GM19238 (cell line): ENCODE results near the gene KIF6.

Experiments
- DNase-seq: peaks from one replicate; pipeline ENCODE4 v3.0.0; 2011; ENCODE audit warnings: low spot score; ENCODE audit not compliant: insufficient read length

Gene KIF6

DNA sequence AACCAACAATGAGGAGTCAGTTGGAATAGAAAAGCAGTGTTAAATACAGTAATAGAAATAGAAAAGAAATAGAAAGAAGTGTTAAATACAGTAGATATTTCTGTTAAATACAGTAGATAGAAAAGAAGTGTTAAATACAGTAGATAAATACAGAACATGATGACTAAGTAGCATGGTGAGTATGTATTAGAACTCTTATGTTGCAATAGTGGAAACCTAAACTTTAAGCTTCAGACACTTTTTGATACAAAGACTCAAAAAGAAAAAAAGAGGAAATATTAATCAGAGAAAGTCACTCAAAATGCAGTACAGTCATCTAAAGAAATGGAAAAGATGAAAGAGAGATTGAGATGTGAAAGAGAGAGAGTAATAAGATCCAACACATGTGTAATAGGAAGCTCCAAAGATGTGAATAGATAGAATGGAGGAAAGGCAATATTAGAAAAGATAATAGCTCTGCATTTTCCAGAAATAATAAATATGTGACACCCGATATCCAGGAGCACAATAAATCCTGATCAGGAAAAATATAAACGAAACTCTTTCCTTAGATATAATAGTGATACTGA lies 271.2 kb downstream of the KIF6 start:
- DNase-seq: no peak

DNA sequence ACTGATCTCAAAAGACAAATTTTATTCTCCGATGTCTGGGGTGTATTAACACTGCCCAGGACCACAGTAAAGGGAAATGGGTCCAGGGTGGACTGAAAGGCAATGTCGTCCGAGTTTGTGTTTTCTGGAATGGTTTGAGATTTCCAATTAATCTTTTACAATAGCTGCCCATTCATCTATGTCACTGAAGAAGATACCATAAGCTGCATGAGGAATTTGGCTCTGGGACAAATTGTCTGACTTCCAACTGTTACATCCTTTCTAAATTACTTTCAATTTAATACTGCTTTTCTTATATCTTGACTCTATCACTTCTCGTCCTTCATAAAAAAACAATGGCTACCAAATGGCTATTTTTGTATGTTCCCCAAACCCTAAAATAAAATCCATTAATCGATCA lies 272.0 kb downstream of the KIF6 start:
- no peak for DNase-seq

GRCh38 chr6:39452306-39453145 lies 272.7 kb downstream of the KIF6 start:
- DNase-seq: no peak

GRCh38 chr6:39451831-39452230 lies 273.4 kb downstream of the KIF6 start:
- DNase-seq: no peak

- DNase-seq: no peak
These were observed 276.2 kb downstream of the KIF6 start for GRCh38 chr6:39449022-39449421.

DNA sequence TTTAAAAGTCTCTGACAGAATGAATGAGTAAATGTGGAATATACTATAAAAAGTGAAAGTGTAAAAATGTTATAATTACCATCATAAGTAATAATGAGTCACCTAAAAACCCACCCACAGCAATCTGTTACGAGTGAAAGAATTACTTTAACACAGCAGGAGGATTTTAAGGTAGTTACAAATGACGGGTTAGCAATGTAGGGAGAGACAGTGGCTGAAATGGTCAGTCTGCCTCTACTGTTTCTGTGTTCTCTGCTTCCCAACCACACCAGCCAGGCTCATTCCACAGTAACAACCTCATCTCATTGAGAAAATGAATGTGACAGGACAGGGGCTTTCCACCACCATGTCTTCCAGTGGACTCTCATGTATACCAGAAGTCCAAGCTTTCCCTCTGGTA lies 278.3 kb downstream of the KIF6 start:
- no peak for DNase-seq

GRCh38 chr6:39445667-39446066 lies 279.5 kb downstream of the KIF6 start:
- no peak for DNase-seq

- no peak for DNase-seq
These were observed 280.7 kb downstream of the KIF6 start for GRCh38 chr6:39444479-39445019.

DNA sequence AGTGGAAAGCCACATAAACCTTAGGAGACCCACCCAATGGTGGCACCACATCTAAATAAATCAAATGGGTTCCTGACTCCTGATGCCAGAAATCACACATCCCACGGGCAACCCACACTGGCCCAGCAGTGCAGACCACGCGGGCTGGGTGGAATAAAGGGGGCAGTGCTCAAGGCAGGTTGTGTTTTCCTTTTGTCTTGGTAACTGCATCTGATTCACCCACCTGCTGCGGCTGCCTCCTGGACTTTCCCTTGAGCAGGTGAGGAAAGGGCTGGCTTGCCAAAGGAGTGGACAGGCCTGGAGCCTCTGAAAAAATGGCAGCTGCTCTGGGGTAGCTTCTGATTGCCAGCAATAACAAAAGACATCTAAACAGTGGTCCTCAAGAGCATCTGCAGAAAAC lies 283.2 kb downstream of the KIF6 start:
- no peak for DNase-seq

DNA sequence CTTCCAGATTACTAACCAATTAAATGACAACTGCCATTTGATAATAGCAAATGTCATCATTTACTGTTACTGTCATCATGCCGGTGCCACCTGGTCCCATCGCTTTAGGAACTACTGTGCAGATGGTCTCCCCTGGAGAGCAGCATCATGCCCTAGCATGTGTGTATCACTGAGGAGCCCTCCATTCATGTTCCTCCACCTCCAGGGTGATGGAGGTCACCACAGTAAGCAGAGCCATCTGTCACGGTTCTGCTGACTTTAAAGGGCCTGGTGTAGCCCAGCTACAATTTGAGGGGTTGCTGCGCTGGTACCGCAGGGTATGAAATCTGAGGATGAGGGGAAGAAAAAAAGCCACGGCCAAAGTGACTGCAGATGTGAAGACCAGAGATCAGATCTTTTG lies 283.9 kb downstream of the KIF6 start:
- DNase-seq: no peak

DNA sequence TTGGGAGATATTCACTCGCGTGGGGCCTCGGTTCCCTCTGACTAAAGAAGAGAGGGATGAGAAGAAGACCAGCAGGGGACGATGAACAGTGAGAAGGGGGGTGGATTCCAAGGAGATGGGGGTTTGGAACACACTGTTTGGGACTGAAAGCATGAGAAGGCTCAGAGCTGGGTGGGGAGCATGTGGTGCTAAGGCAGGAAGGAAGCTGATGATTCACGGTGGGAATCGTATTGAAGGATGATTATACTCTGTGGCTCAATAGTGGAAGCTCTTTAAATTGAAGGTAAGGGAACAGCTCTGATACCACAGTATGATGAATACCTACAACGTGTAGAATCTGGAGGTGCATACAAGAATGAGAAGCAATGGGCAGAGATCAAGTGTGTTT lies 285.2 kb downstream of the KIF6 start:
- DNase-seq: no peak

DNA sequence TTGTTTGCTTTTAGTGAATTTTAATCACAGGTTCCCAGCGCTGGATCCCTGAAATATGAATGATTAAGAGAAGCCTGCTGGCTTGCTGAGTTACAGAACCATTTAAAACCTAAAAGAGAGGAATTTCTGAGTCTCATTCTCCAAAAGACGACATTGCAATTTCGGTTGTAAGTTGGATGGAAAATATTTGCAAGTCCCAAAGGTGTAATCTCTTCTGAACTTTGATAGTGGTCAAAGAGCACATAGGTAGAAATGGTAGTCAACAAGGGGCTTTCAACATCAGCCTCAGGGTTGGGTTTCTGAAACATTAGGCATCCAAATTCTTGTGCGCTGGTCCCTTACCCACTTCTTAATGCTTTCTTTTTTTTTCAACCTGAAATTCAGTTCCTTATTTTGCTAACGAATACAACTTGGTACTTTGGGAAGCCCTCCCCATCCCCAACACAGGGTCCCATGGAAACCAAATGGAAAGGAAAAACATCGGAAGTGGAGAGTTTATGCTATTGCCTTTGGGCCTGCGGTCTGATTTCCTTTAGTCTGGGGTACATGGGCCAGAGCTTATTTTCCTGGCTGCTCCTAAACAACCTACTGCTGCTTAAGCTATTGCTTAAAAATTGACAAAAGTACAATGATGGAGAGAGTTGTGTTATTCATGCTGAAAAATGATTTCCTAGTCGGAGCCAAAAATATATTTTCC lies 285.7 kb downstream of the KIF6 start:
- no peak for DNase-seq

GRCh38 chr6:39433630-39434029 lies 291.6 kb downstream of the KIF6 start:
- DNase-seq: no peak

DNA sequence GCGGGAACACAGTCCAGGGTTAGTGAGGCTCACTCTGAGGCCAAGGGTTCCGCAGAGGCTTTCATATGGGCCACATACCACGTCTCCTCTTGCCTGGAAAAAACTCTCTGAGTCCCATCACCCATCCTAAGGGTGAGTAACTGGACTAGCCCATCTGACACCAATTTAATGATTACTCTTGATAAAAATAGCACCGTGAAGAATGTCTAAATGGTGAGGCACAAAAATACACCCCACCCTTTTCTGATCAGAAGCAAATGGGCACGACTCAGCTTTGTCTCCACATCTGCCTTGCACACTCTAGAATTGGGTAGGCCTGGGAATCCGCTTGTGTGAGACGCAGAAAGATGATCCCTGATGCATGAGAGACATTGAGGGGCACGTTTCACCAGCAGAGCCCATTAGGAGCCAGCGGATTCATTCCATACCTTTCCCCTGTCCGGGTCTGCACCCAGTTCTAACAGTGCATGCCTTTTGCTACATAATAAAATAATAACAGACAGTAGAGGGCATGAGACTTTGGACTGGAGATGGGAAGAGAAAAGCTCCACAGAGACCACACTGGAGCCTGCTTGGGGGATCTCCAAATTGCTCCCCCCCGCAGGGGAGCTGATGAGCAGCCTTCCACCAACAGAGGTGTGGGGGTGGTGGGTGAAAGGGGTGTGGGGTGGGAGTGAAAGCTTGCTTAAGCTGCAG lies 292.7 kb downstream of the KIF6 start:
- DNase-seq: no peak

- no peak for DNase-seq
These were observed 294.2 kb downstream of the KIF6 start for GRCh38 chr6:39430871-39431523.

GRCh38 chr6:39430446-39430845 lies 294.8 kb downstream of the KIF6 start:
- DNase-seq: no peak

GRCh38 chr6:39428816-39429215 lies 296.4 kb downstream of the KIF6 start:
- DNase-seq: no peak

GRCh38 chr6:39428152-39428551 lies 297.1 kb downstream of the KIF6 start:
- DNase-seq: no peak

- no peak for DNase-seq
These were observed 299.1 kb downstream of the KIF6 start for GRCh38 chr6:39426073-39426456.

DNA sequence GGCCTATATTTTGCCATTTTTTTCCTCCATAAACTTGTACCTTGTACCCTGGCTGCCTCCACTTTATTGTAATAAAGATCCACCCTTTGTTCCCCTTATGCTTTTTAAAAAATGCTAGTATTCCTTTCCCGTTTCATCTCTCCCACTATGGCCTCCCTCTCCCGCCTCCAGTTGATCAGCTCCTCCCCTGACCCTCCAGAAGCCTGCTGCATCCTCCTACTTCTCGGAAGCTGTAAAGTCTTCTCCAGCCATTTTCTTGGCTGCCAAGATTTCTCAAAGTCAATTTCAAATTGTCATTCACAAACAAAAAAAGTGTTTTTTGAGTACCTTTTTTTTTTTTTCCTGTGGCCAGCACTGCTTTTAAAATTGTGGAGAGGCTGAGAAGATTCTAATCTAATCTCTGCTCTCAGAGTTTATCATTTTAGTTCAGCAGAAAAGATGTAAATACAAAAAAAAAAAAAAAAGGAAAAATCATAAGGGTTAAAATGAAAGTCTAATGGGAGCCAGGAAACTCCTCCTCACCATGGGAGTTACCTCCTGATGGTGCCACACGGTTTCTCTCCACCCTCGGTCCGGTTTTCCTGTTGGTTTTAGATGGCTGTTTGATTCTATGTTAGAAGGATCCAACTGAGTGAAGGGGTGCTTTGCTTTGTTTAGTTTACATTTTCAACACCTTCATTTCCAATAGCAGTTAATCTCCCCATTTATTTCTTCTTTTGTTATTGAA lies 299.7 kb downstream of the KIF6 start:
- no peak for DNase-seq

DNA sequence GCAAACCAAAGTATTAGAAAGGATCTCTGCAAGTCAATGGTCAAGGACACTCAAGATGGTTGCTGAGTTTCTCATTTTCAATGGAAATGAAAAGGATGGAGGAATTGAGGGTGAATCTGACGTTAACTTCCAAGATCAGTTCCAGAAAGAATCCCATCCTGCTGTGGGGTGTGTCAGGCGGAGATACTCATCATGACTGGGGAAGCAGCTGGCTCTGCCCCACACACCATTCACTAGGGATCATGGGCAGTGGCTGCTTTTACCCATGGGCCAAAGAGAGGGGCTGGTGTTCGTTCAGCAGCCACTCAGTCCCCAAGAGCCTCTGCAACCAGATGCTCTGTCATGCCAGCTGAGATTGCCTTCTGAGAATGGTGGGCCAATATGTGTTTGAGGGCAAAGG lies 300.4 kb downstream of the KIF6 start:
- no peak for DNase-seq
